AG04449 (cell line): ENCODE data around the gene POP5.

Source experiments
- CTCF ChIA-PET: fragments of 350-600 bp; formaldehyde crosslinking; extraction: SDS; loops from one replicate; lab custom pipeline; 2021; ENCODE audit warnings: antibody characterized with exemption; lab: Yijun Ruan, JAX
- POLR2A ChIA-PET: fragments of 400-600, 350-600 bp; formaldehyde crosslinking; extraction: SDS; loops from one replicate; lab custom pipeline; 2020; ENCODE audit warnings: antibody characterized with exemption, inconsistent platforms; lab: Yijun Ruan, JAX
- DNase-seq: peaks from one replicate; pipeline ENCODE4 v3.0.0-alpha.2; 2010; ENCODE audit warnings: low read depth, low spot score
- H3K4me3 ChIP-seq: 2 replicates; pipeline ENCODE4 v1.5.1; 2011; ENCODE audit warnings: low read depth, mild to moderate bottlenecking, control low read depth, low read length
- CTCF ChIP-seq: IDR thresholded peaks from one replicate; pipeline ENCODE4 v1.5.1; 2011; ENCODE audit warnings: mild to moderate bottlenecking, moderate library complexity, low read length, control low read depth, inconsistent platforms; ENCODE audit not compliant: insufficient read depth; ENCODE audit errors: missing control alignments

The POP5 gene

GRCh38 chr12:120571299-120571698 is 9.9 kb downstream of the POP5 start:
- ChIA-PET POLR2A (no interaction called here), CTCF (interaction anchor here (1.9 to 6.7 kb wide), 2 partner anchors 10 to 11 kb away, joined by 5 to 53 read pairs; partner anchors contain the start of gene POP5)
- DNase-seq: no peak
- no peak overlapping the region for H3K4me3 ChIP-seq
- TF ChIP-seq CTCF: no peak

GRCh38 chr12:120563495-120563894 is 17.7 kb downstream of the POP5 start:
- TF ChIP-seq CTCF: no peak
- no peak overlapping the region for H3K4me3 ChIP-seq
- DNase-seq: no peak
- CTCF ChIA-PET: interaction anchor here (0.9 to 1.1 kb wide), 2 partner anchors 19 to 86 kb away, joined by 3 read pairs; no protein-coding TSS in a partner anchor
- POLR2A ChIA-PET: no interaction called here

- DNase-seq: no peak
- H3K4me3 ChIP-seq: no peak overlapping the region
- TF ChIP-seq CTCF: no peak
- ChIA-PET CTCF (interaction anchor here (0.9 to 1.1 kb wide), 2 partner anchors 20 to 86 kb away, joined by 3 read pairs; no protein-coding TSS in a partner anchor), POLR2A (no interaction called here)
These were observed 18.3 kb downstream of the POP5 start for GRCh38 chr12:120562906-120563305.

DNA sequence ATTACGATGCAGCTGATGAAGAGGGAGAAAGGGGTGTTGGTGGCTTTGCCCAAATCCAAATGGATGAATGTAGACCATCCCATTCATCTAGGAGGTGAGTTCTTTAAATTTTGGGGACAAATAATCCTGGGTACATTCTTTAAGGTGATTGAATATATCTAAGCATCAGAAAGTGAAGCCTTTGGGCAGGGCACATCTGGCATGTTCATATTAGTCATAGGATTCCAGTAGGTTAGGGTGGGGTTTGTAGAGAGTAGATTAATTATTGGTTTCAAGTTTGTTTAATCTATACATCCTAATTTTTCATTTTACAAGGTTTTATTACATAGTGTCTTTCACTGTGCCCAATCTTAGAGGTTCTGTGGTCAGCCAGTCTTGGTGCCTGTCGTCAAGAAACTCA is 23.6 kb downstream of the POP5 start:
- CTCF ChIA-PET: no interaction called here
- H3K4me3 ChIP-seq: no peak overlapping the region
- no peak for TF ChIP-seq CTCF
- POLR2A ChIA-PET: no interaction called here
- DNase-seq: no peak

DNA sequence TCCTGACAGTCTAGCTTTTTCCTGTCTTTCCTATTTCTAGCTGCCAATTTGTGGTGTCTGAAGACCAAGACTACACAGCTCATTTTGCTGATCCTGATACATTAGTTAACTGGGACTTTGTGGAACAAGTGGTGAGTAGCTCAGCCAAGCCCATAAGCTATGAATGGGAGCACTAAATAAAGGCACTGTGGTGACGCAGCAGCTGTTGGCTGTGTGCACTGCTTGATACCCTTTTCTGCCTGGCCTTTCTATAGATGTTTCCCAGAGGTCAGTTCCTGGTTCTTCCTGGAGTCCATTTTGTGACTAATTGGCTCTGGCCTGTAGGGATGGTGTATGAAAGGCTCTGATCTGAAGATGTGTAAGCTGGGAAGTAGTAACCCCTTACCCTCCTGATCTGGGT is 26.5 kb downstream of the POP5 start:
- no peak for TF ChIP-seq CTCF
- ChIA-PET CTCF (interaction anchor here (0.8 to 3.2 kb wide), 2 partner anchors 20 to 28 kb away, joined by 3 to 13 read pairs; partner anchors contain the start of gene POP5), POLR2A (no interaction called here)
- no peak for DNase-seq
- no peak overlapping the region for H3K4me3 ChIP-seq

GRCh38 chr12:120546050-120546386 is 35.2 kb downstream of the POP5 start:
- H3K4me3 ChIP-seq: no peak overlapping the region
- no peak for DNase-seq
- POLR2A ChIA-PET: no interaction called here
- CTCF ChIA-PET: no interaction called here
- TF ChIP-seq CTCF: no peak
